GM19023 (cell line): ENCODE data around the gene SERTAD4.

Experiments
- ATAC-seq: cut with Tn5 transposase; IDR thresholded peaks from one replicate; pipeline ENCODE4 v1.9.1; 2021; ENCODE audit warnings: mild to moderate bottlenecking, moderate library complexity; ENCODE audit not compliant: unreplicated experiment

The SERTAD4 gene

GRCh38 chr1:210231846-210232510, 618 bp upstream of the SERTAD4 start:
- no peak for ATAC-seq

DNA sequence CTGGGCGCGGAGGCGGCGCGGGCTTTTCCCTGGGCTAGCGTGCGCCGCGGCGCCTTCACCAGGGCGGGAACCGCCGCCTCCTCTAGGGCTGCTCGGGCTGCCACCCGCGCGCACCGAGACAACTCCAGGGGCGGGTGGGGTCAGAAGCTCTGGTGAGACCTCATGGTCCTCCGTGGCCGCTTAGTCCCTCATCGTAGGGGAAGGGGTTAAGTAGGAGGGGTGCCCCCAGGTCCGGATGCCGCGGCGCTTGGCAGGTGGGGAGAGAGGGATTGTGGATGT, 559 bp downstream of the SERTAD4 start:
- ATAC-seq, result no peak

DNA sequence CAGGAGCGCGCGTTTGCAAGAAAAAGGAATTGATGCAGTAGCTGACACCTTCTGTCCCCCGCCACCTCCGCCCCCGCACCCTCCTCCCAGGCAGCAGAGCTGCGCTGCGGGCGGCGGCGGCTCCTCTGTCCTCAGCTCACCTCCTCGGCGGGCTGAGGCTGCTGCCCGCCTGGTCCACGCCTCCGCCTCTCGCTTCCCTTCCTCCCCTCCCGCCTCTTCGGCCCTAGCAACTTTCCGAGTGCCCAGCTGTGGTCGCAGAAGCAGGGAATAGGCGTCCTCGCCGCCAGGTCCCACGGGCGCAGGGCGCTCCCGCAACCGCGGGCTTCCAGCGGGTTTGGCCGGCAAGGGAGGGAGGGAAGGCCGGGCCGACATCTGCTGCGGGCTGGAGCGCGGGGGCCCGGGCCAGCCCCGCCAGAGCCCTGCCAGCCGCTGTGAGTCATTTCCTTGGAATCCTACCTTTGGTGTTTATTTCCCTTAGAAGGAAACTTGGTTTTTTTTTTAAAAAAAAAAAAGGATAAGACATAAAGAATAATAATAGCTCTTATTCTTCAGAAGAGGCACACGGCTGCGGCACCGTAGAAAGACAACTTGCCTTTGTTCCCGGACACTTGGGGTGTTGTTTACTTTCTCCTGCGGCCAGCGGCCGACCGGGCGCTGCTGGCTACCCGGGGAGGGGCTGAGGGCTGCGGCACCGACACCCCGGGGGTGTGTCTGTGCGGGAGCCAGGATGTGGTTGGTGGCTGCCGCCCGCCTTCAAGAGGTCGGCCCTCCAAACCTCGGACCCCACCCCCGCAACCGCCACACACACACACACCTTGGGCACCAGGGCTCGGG, 1.1 kb downstream of the SERTAD4 start:
- no peak for ATAC-seq

- ATAC-seq, result no peak
Measured at GRCh38 chr1:210234329-210234757, 1.7 kb downstream of the SERTAD4 start.

DNA sequence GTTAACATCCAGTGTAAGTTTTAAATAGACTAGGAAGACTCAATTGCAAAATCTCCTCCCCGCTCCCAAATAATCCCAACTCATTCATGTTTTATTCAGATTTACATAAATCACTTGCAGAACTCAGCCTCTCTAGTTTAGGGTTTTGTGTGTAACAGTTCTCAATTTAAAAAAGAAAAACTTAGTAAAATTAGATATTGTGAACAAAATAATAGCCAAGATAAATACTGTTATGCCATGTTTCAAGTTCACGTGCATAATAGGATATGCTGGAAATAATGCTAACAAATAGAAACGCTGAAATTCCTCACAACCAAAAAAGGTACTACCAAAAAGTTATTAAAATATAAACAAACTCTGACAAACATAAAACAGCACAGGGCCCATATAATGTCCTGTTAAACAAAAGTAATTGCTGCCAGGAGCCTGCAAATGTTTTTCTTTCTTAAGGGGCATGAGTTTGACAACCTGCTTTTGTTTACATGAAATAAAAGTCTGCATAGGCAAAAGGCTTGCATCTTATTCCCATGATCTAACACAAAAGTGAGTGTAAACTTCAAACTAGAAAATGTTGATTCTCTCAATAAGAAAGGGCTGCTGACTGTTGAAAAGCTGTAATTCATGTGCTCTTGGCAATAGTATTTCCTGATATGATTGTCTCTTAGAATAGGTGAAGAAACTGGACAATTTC, 2.9 kb downstream of the SERTAD4 start:
- ATAC-seq, result no peak

DNA sequence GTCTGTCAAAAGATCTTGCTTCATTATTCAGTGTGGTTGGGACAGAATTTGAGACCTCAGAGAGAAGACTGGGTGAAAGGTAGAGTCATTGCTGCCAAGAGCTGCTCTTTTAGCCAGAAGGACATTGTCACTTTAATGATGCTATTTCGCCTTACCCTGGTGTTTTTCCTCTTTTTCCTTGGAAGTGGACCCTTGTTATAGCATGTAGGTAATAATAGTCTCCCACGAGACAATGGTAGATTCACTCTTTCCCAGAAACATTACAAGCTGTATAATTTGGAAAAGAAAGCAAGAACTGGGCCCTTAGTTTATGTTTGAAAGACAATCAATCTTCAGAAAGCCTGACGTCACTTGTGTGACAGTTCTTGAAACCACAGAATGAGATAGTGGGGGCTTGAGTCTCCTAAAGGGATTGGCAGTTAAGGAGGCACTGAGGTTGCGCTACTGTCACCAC, 3.8 kb downstream of the SERTAD4 start:
- no peak for ATAC-seq

DNA sequence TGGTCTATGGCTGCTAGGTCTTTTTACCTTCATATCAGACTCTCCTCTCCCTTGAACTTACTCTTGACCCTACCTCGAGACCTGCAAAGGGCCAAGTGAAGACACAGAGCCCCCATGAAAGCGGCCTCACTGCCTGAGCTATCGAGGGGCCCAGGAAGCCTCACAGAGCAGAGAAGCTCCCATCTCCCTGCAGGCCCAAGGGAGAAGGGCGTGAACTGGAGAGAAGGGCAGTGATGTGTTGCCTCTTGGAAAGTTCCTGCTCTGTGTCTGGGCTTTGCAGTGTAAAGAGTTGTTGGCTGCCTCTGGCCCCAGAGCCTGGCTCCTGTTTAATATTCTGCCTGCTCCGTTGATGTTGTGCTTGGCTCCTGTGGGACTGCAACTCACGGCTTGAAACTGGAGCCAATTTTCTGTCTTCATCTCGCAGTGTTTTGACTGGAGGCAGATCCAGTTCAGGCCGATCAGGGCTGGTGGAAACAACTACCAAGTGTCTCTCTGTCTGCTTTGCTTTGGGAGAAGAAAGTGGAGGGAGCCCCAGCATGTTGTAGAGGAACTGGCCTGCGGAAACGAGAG, 4.3 kb downstream of the SERTAD4 start:
- no peak for ATAC-seq

GRCh38 chr1:210237479-210237878, 4.9 kb downstream of the SERTAD4 start:
- ATAC-seq, result no peak

DNA sequence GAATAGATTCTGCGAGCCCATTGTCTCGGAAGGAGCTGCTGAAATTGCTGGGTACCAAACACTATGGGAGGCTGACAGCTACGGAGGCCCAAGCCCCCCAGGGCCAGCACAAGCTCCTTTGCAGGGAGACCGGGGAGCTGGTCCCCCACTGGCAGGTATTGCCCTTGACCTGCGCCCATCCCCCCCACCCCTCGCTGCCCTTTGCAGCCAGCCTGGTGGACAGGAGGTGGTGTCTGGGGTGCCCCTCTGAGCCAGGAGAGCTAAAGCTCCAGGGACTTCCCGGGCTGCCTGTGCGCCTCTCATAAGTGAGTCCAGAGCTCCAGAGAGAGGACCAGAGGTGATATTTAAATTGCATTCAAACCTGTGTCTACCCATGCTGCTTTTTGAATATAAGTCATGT, 5.4 kb downstream of the SERTAD4 start:
- no peak for ATAC-seq

DNA sequence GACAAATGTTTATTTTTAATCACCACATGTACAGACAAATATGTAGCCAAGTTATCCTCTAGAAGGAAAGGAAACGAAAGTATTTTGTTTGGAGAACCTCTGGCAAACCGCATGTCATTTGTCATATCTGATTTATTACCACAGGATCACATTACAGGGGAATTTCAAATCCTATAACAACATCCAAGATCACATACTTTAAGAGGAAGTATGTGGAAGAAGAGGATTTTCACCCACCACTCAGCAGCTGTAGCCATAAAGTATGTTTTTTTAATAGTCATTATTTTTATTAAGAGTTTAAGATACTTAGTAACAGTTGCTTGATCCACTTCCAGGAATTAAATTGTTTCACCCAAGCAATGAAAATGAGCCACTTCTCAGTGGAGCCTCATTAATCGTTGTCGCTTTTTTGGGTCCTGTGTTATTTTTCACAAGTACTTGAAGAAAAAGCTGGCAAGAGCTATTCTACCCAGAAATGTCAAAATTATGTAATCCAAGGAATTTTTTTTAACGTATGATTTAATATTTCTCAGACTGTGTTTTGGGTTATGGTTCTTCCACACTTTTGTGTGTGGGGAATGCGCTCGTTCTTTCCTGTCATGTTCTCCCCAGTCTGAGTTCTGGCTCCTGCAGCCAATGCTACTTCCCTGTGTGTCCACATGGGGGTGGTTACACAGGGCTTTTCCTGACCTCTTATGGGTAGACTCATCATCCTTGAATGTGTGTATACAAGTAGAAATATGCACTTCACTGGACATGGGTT, 6.9 kb downstream of the SERTAD4 start:
- no peak for ATAC-seq

DNA sequence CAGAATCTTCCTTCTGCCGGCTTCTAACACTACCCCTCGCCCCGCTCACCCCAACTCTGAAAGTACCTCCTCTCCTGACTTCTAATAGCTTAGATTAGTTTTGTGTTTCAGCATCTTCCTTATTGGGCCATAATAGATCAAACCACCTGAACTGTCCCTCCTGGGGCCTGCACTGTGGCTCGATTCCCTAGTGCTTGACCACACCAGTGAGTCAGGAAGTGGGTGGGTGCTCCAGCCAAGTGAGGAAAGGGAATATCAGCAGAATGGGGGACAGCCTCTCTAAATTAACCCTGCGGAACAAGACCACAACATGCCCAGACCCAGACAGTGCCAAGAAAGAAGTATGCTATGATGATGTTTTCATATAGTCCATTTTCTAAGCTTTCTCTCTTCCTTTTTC, 8.5 kb downstream of the SERTAD4 start:
- ATAC-seq, result no peak

DNA sequence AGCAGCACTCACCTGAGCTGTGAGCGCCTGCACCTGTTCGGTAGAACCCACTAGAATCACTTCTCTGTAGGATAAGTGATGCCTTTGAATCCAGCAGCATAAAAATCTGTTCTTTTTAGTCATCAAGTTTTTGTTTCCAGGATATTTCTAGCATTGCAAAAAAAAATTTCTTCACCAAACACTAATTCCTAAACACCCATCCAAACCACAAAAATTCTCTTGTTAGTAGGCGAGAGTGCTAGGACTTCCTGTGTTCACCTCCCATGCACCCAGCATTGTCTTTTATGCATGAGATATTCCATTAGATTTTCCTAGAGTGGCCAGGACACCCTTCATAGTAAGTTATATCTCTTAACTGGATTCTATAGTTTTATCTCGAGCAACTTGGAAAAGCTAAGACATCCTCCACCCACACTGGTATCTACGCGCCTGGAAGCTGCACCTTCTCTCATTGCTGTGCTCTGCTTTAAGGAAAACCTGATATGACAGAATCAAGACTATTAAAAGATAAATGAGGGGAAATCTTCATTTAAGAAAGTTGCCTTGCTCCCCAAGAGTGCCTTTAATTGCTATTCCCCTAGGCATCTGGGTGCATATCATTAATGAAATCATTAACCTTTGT, 12.3 kb downstream of the SERTAD4 start:
- no peak for ATAC-seq

GRCh38 chr1:210246447-210246846, 13.9 kb downstream of the SERTAD4 start:
- no peak for ATAC-seq

- ATAC-seq, result no peak
Measured at GRCh38 chr1:210248341-210248740, 15.7 kb downstream of the SERTAD4 start.

- no peak for ATAC-seq
Measured at GRCh38 chr1:210250665-210250997, 18.0 kb downstream of the SERTAD4 start.

DNA sequence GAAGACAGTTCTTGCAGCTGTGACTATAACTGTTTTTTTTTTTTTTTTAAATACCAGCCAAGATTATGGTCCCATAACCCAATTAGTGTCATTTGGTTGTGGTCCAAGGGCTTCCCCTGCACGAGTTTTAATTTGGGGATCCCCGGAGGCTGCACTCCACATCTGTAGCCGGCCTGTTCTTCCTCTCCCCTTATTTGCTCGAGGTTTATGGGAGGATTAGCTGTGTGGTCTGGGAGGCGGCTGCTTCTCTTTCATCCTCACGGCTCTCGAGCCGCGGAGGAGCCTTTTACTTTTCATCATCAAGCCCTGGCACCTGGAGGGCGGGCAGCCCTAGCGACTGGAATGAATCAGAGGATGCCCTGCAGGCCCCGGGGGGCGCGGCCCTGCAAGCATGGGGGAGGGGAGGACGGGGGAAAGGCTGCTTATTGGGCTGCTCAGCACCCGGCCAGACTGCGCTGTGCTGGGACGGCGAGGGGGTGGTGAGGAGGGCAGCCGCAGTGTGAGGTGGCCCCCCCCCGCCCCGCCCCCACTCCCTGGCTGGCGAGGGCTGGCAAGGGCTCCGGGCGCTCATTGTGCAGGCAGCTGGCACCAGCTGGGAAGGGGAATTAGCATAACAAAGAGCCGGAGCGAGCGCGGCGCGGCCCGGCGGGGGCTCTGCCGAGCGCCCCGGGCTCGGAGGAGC, 18.5 kb downstream of the SERTAD4 start:
- no peak for ATAC-seq

DNA sequence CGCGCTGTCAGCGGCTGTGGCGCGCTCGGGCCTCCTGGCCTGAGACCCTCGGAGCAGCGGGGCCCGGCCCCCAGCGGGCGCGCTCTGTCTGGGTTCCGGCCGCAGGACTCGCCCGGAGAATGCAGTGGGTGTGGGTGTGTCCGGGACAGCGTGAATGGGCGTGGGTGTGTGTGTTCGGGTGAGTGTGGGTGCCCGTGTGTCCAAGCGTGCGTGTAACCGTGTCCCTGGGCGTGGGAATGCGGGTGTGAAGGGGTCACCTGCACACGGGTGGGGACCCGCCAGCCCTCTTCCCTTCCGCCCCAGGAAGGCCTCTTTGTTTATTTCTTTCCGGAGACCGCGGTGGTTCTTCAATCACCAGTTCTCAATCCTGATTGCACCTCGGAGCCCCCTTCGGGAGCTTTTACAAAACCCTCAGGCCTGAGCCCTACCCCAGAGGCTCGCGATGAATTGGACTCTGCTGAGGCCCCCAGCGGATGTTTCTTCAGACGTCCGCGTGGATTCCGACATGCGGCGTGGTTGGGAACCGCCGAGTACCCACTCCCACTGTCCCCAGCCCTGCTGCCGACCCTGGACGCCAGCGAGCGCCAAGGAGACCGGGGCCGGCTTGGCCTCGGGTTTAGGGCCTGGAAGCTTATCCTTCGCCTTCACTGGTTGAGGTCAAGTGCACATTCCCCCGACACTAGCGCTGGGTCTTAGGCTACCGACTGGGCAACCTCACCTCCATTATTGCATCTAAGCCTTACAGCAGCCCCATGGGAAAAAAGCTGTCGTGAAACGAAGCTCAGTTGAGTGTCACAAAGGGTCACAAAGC, 19.3 kb downstream of the SERTAD4 start:
- ATAC-seq, result no peak

GRCh38 chr1:210252621-210253051, 20.0 kb downstream of the SERTAD4 start:
- ATAC-seq, result no peak

GRCh38 chr1:210254298-210254697, 21.7 kb downstream of the SERTAD4 start:
- no peak for ATAC-seq
